GM12865 (cell line): Measurements from ENCODE around the gene MTHFD1L.

ENCODE experiments used
- DNase-seq: peaks from one replicate; pipeline ENCODE4 v3.0.0; 2010; ENCODE audit warnings: low read depth
- H3K4me3 ChIP-seq: 2 replicates; pipeline ENCODE4 v1.5.1; 2011; ENCODE audit warnings: mild to moderate bottlenecking, low read depth, low read length, control low read depth
- TF ChIP-seq, protein P1 (sequence below): IDR thresholded peaks from 2 replicates; pipeline ENCODE4 v1.5.1; 2011; ENCODE audit warnings: low read length, control low read depth, low read depth, inconsistent platforms; ENCODE audit not compliant: insufficient read depth; ENCODE audit errors: missing control alignments

MTHFD1L gene

DNA sequence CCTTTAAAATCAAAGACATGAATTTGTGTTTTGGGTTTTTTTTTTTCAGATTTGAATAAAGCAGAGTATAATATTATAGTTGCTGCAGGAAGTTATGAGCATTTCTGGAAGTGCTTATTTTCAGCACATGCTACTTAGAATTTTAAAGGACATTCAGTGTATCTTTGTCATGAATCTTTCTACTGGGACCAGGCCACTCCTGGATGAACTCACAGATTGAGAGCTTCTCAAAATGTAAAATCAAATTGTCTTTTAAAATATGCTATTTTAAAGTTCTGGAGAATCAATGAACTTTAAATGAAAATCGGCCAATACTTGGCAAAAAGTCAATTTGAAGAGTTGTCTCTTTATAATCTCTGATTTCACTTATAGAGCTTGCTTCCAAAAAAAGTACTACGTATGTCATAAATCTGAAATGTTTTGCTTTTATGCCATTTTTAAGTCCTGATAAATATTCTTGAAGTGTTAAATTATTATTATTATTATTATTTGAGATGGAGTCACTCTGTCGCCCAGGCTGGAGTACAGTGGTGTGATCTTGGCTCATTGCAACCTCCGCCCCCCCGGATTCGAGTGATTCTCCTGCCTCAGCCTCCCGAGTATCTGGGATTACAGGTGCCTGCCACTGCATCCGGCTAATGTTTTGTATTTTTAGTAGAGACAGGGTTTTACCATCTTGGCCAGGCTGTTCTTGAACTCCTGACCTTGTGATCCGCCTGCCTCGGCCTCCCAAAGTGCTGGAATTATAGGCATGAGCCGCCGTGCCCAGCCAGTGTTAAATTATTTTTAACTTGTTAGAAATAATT is 198.5 kb downstream of the MTHFD1L start:
- DNase-seq, result no peak
- H3K4me3 ChIP-seq, result no peak overlapping the region
- TF ChIP-seq, protein P1, sequence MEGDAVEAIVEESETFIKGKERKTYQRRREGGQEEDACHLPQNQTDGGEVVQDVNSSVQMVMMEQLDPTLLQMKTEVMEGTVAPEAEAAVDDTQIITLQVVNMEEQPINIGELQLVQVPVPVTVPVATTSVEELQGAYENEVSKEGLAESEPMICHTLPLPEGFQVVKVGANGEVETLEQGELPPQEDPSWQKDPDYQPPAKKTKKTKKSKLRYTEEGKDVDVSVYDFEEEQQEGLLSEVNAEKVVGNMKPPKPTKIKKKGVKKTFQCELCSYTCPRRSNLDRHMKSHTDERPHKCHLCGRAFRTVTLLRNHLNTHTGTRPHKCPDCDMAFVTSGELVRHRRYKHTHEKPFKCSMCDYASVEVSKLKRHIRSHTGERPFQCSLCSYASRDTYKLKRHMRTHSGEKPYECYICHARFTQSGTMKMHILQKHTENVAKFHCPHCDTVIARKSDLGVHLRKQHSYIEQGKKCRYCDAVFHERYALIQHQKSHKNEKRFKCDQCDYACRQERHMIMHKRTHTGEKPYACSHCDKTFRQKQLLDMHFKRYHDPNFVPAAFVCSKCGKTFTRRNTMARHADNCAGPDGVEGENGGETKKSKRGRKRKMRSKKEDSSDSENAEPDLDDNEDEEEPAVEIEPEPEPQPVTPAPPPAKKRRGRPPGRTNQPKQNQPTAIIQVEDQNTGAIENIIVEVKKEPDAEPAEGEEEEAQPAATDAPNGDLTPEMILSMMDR, result no peak

DNA sequence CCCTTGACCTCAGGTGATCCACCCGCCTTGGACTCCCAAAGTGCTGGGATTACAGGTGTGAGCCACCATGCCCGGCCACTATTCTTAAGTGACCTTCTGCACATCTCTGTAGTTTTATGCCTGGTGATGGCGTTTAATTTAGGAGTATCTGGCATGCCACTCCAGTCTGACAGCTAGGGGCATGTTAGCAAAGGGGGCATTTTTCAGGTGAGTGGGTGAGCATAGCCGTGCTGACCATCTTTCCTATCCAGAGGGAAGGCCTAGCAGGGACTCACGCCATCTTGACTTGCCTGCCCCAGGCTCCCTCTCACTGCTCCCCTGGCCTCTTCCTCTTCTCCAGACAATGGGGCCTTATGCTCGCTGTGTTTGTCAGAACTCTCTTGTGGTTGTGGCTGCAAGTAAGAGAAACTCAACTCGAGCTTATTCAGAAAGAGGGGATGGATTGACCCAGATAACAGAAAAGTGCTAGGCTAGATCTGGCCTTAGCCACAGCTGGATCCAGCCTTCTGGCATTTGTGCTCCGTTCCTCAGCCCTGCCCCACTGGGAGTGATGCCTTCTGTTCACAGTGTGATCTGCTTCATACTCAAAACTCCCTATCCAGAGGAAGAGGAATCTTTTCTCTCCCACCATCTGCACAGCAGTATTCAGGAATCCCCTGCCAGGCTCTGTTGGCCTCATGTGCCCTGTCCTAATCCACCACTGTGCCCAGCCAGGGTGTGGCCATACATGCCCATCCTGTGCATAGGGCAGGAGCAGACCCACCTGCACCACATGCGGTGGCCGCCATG is 199.7 kb downstream of the MTHFD1L start:
- DNase-seq, result no peak
- TF ChIP-seq, protein P1, result no peak
- no peak overlapping the region for H3K4me3 ChIP-seq

DNA sequence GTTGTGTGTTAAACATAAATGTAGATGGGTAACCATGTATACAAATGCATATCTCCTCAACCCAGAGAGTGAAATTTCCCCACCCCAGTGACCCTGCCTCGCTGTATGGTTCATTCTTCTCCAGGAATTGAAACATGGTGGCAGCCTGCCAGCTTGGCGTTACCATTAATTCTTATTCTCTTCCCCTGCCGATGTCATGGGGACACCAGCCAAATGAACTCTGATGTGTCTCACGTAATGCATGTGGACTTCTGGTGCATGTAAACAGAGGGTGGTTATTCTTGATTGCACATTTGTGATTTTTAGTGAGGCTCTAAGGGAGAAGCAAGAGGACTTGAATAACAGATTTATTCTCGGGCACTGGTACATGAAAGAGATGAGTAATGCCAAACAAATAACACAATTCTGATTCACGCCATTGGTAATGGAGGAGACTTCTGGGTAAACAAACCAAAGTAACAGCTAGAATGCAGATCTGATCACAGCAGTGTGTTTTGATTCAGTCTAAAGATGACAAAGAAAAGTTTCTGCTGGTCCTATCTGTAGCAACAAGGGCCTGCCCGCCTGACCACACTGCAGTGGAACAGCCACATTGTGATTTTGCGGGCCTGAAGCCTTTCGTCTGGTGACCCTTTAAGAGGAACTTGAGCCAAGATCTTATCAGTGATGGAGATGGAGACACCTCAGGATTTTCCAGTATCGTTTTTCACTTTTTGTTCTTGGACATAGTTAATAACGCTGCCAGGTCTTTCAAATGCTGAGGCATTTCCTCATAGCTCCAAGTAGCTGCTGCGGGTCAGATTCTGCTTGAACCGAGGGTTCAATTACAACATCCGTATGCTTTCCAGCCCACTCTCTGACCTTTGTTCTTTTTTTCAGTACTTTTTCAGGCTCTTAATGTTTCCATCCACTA is 202.4 kb downstream of the MTHFD1L start:
- DNase-seq, result no peak
- H3K4me3 ChIP-seq, result no peak overlapping the region
- TF ChIP-seq, protein P1, result no peak

DNA sequence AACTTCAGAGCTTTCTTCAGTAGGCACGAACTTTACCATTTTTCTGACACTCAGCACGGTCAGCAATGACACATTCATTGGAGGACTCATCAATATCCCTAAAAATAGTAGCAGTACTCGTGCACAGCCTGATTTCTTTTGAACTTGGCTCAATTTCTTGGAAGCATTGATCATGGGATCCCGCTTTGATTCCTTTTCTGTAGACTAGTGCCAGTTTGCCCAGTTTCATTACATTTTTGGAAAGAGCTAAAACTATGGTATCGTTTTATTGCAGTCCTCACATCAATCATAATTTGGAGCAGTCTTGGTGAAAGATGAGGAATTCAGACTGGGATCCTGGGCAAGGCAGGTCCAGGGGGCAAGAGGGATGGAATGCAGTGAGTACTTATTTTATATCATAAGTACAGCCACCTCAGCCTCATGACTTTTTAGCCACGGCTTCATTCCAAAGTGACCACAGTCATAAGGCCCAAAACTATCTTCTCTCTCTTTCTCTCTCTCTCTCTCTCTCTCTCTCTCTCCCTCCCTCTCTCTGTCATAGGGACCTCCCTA is 203.3 kb downstream of the MTHFD1L start:
- DNase-seq, result no peak
- H3K4me3 ChIP-seq, result no peak overlapping the region

DNA sequence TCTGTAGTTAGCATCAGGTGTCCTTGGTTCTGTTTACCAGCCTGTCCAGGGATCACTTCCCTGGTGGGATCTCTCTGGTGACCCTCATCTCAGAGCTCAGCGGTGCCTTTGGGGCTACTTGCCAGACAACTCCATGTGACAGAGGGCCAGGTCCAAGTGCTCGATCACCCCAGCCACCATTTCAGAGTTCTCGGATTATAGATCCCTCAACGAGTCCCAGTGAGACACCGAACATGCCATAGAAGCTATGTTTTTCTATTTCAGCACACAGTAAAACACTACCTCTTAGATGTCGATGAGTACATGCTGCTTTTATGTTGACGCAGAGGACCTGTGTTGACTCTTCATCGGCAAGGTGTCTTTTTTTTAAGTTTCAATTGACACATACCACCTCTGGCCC is 204.1 kb downstream of the MTHFD1L start:
- no peak for DNase-seq
- H3K4me3 ChIP-seq, result no peak overlapping the region
- TF ChIP-seq, protein P1, result no peak

More for the DNA sequence above, 203.3 kb downstream of the MTHFD1L start:
- TF ChIP-seq, protein P1, result no peak

DNA sequence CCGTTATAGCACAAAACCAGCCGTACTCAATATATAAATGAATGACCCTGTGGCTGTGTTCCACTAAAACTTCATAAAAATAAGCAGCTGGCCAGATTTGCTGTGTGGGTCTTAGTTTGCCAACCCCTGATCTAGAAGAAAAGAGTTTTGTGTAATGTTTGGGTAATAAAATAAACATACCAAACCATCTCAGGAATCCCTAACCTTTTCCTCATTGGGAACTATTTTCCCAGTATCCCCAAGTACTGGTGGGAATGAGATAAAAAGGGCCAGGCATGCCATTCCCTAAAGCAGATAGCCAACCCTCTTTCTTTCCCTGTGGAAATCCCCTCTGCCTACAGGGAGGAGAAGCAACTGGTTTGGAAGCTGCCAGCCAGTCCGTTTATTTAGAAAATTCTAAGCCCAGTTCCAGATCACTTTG is 205.1 kb downstream of the MTHFD1L start:
- DNase-seq, result no peak
- TF ChIP-seq, protein P1, result no peak
- no peak overlapping the region for H3K4me3 ChIP-seq
